Spleen (tissue), 7 donors: Measurements from ENCODE around the gene DGUOK.

Experiments used
- POLR2AphosphoS5 ChIP-seq, 3 donors: sonication (generic); formaldehyde crosslinking; IDR thresholded peaks; one replicate each; pipeline ENCODE4 v1.5.1; 2017; ENCODE audit warnings: antibody characterized with exemption in 3 of 3
- TF ChIP-seq, protein P1 (sequence below), 11 experiments: fragments of 200-600 bp in 7 of 11; fragments of 450-650 bp in 4 of 11; sonication (generic) in 4 of 11; IDR thresholded peaks in 8 of 11; conservative IDR thresholded peaks in 3 of 11; 1 replicate in 7 of 11; 2 replicates in 4 of 11; pipeline versions ENCODE4 v1.4.0 to v1.8.0; 2016 to 2021; ENCODE audit warnings: antibody characterized with exemption in 11 of 11, inconsistent platforms in 4 of 11, mild to moderate bottlenecking in 1 of 11
- donor health status: DM: no; HTN: no; CAD: no; lungs with moderate emphysema.
- donor health status: DM: no; HTN: no; CAD: no.
- donor health status: DM: no; HTN: no; CAD: no.

DNA sequence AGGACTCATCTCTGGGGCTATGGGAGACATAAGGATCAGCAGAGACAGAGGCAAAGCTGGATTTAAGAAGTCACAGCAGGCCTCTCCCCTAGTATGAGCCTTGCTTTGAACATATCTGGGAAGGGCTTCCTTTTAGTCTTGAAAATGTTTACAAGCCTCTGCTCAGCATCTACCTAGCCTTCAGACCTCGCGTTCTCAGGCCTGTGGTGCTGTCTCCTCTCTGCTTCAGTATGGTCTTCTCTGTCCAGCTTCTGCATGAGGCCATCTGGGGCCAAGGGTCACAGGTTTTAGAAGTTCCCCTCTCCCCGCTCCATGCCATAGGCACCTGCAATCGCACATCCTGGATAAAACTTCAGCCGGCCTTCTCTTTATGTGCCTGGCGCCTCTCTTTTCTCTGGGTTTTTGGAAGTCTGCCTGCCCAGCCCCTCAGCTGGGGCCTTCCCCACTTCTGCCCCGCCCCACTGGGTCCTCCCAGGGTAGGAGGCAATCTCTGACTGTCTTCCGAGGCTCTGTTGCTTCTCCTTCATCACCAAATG, 26.8 kb upstream of the DGUOK start:
- TF ChIP-seq, protein P1, sequence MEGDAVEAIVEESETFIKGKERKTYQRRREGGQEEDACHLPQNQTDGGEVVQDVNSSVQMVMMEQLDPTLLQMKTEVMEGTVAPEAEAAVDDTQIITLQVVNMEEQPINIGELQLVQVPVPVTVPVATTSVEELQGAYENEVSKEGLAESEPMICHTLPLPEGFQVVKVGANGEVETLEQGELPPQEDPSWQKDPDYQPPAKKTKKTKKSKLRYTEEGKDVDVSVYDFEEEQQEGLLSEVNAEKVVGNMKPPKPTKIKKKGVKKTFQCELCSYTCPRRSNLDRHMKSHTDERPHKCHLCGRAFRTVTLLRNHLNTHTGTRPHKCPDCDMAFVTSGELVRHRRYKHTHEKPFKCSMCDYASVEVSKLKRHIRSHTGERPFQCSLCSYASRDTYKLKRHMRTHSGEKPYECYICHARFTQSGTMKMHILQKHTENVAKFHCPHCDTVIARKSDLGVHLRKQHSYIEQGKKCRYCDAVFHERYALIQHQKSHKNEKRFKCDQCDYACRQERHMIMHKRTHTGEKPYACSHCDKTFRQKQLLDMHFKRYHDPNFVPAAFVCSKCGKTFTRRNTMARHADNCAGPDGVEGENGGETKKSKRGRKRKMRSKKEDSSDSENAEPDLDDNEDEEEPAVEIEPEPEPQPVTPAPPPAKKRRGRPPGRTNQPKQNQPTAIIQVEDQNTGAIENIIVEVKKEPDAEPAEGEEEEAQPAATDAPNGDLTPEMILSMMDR (IDR thresholded peaks at IDR 0.05 in 8 of 11, conservative IDR thresholded peaks at IDR 0.05 in 3 of 11): no peak
- no peak for TF ChIP-seq POLR2AphosphoS5 (IDR thresholded peaks at IDR 0.05)
